Erythroblast (primary cell): ENCODE measurements around the gene NPTXR.

ENCODE experiments used
- GATA1 ChIP-seq: IDR thresholded peaks from 2 replicates; pipeline ENCODE4 v1.6.1; 2011; ENCODE audit warnings: low read depth, mild to moderate bottlenecking, control low read depth, low read length, moderate library complexity
- POLR2A ChIP-seq: IDR thresholded peaks from 2 replicates; pipeline ENCODE4 v1.6.1; 2011; ENCODE audit warnings: mild to moderate bottlenecking, low read length

GRCh38 chr22:38840129-38840528, 3.7 kb downstream of the NPTXR start:
- TF ChIP-seq POLR2A (no peak), GATA1 (no peak)
